ENCODE results near the gene RIC1.

DNA sequence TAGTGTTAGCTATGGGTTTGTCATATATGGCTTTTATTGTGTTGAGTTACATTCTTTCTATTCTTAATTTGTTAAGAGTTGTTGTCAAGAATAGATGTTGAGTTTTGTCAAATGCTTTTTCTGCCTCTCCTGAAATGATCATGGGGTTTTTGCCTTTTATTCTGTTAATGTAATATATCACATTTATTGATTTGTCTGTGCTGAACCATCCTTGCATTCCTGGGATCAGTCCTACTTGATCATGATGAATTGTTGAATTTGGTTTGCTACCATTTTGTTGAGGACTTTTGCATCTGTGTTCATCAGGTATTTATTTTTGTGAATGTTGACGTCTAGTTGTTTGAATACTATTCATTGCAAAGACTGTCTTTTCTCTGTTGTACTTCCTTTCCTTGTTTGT lies 23.9 kb downstream of the RIC1 start:
- TF ChIP-seq, protein P1, sequence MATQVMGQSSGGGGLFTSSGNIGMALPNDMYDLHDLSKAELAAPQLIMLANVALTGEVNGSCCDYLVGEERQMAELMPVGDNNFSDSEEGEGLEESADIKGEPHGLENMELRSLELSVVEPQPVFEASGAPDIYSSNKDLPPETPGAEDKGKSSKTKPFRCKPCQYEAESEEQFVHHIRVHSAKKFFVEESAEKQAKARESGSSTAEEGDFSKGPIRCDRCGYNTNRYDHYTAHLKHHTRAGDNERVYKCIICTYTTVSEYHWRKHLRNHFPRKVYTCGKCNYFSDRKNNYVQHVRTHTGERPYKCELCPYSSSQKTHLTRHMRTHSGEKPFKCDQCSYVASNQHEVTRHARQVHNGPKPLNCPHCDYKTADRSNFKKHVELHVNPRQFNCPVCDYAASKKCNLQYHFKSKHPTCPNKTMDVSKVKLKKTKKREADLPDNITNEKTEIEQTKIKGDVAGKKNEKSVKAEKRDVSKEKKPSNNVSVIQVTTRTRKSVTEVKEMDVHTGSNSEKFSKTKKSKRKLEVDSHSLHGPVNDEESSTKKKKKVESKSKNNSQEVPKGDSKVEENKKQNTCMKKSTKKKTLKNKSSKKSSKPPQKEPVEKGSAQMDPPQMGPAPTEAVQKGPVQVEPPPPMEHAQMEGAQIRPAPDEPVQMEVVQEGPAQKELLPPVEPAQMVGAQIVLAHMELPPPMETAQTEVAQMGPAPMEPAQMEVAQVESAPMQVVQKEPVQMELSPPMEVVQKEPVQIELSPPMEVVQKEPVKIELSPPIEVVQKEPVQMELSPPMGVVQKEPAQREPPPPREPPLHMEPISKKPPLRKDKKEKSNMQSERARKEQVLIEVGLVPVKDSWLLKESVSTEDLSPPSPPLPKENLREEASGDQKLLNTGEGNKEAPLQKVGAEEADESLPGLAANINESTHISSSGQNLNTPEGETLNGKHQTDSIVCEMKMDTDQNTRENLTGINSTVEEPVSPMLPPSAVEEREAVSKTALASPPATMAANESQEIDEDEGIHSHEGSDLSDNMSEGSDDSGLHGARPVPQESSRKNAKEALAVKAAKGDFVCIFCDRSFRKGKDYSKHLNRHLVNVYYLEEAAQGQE (IDR thresholded peaks at IDR 0.05; ENCODE audit: insufficient read depth in 1 of 2, low read depth in 2 of 2, low read length in 2 of 2), result no peak
- TF ChIP-seq POLR2AphosphoS5 (IDR thresholded peaks at IDR 0.05; ENCODE audit: low read depth, low read length) (no peak), SIN3A (IDR thresholded peaks at IDR 0.05; ENCODE audit: borderline replicate concordance, insufficient read depth, low read length) (no peak), TAF1 (IDR thresholded peaks at IDR 0.05; ENCODE audit: borderline replicate concordance, insufficient read depth, low read length) (no peak), FOXP2 (optimal IDR thresholded peaks at IDR 0.05; ENCODE audit: borderline replicate concordance, extremely low read depth, extremely low read length, insufficient read depth) (no peak)

All from PFSK-1 (cell line).